GM12801 (cell line): Measurements from ENCODE around the gene GFRA1.

Source experiments
- TF ChIP-seq, protein P1 (sequence below): IDR thresholded peaks from one replicate; pipeline ENCODE4 v1.5.1; 2011; ENCODE audit warnings: control low read depth; ENCODE audit not compliant: insufficient read length; ENCODE audit errors: extremely low read depth

The GFRA1 gene

GRCh38 chr10:116015583-116016333 lies 257.2 kb downstream of the GFRA1 start:
- TF ChIP-seq, protein P1, sequence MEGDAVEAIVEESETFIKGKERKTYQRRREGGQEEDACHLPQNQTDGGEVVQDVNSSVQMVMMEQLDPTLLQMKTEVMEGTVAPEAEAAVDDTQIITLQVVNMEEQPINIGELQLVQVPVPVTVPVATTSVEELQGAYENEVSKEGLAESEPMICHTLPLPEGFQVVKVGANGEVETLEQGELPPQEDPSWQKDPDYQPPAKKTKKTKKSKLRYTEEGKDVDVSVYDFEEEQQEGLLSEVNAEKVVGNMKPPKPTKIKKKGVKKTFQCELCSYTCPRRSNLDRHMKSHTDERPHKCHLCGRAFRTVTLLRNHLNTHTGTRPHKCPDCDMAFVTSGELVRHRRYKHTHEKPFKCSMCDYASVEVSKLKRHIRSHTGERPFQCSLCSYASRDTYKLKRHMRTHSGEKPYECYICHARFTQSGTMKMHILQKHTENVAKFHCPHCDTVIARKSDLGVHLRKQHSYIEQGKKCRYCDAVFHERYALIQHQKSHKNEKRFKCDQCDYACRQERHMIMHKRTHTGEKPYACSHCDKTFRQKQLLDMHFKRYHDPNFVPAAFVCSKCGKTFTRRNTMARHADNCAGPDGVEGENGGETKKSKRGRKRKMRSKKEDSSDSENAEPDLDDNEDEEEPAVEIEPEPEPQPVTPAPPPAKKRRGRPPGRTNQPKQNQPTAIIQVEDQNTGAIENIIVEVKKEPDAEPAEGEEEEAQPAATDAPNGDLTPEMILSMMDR: no peak

DNA sequence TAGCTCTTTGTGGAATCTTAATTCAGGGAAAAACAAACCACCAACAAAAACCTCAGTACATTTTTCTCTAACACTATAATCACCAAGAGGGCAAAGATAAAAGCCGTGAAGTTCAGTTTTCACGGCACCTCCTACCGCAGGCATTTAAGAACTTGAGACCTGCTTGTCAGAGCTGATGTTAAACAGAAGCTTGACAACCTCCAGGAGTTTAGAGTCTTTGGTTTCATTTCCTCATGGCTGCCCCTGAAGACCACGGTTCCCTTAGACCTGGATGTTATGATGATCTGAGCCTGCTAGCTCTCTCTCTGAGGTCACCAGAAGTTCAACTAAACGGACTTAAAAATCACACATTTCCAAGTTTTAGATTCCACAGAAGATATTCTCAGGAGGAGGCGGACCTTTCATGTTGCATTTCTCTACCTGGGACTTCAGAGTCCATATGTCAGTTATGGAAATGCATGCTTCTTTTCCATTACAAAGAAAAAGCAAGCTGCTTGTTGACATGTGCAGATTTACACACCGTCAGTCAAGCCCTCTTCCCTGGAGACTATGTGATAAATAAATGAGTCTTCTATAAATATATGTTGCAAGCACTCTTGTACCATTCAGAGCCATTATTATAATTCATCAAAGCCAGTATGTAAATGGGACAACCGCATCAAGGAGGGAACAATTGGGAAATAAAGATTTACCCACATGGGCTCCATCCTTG lies 258.0 kb downstream of the GFRA1 start:
- TF ChIP-seq, protein P1: no peak

- TF ChIP-seq, protein P1: no peak
Measured at GRCh38 chr10:116014326-116014725, 258.7 kb downstream of the GFRA1 start.

- TF ChIP-seq, protein P1: no peak
Measured at GRCh38 chr10:116011929-116012328, 261.1 kb downstream of the GFRA1 start.

GRCh38 chr10:116007256-116007891 lies 265.6 kb downstream of the GFRA1 start:
- TF ChIP-seq, protein P1: no peak
